ENCODE data around the gene TTC23.

TTC23 gene

GRCh38 chr15:99187936-99188335 is 61.4 kb downstream of the TTC23 start:
- DNase-seq: no peak

GRCh38 chr15:99185414-99186130 is 63.8 kb downstream of the TTC23 start:
- no peak for DNase-seq

- no peak for DNase-seq
Measured at GRCh38 chr15:99182791-99183190, 66.6 kb downstream of the TTC23 start.

GRCh38 chr15:99181545-99181971 is 67.8 kb downstream of the TTC23 start:
- DNase-seq: no peak

- no peak for DNase-seq
Measured at GRCh38 chr15:99180964-99181306, 68.4 kb downstream of the TTC23 start.

- DNase-seq: no peak
Measured at GRCh38 chr15:99180086-99180963, 69.1 kb downstream of the TTC23 start.

GRCh38 chr15:99177679-99178078 is 71.7 kb downstream of the TTC23 start:
- DNase-seq: no peak

GRCh38 chr15:99176757-99177156 is 72.6 kb downstream of the TTC23 start:
- DNase-seq: no peak

GRCh38 chr15:99174567-99175395 is 74.6 kb downstream of the TTC23 start:
- no peak for DNase-seq

GRCh38 chr15:99172989-99173388 is 76.4 kb downstream of the TTC23 start:
- DNase-seq: no peak

- DNase-seq: no peak
Measured at GRCh38 chr15:99172171-99172570, 77.2 kb downstream of the TTC23 start.

- DNase-seq: no peak
Measured at GRCh38 chr15:99170476-99171065, 78.8 kb downstream of the TTC23 start.

GRCh38 chr15:99169769-99170311 is 79.5 kb downstream of the TTC23 start:
- no peak for DNase-seq

- DNase-seq: no peak
Measured at GRCh38 chr15:99168601-99169580, 80.5 kb downstream of the TTC23 start.

- DNase-seq: no peak
Measured at GRCh38 chr15:99167640-99168039, 81.7 kb downstream of the TTC23 start.

GRCh38 chr15:99167201-99167600 is 82.2 kb downstream of the TTC23 start:
- no peak for DNase-seq

- no peak for DNase-seq
Measured at GRCh38 chr15:99165956-99166689, 83.3 kb downstream of the TTC23 start.

- DNase-seq: no peak
Measured at GRCh38 chr15:99165020-99165790, 84.2 kb downstream of the TTC23 start.

- no peak for DNase-seq
Measured at GRCh38 chr15:99164119-99164518, 85.3 kb downstream of the TTC23 start.
